HepG2 (cell line): Measurements from ENCODE around the gene SCAND1. TPM values are rescaled to one million over a fixed set of nuclear protein-coding genes. Genes with fewer than 3 reads are reported as not detected.

Experiments used
- CSRNP1 ChIP-seq: sonication (generic); formaldehyde crosslinking; IDR thresholded peaks from 2 replicates; pipeline ENCODE4 v1.8.1; 2023; ENCODE audit warnings: mild to moderate bottlenecking, missing genetic modification reagents
- ZBTB3 ChIP-seq: sonication (generic); formaldehyde crosslinking; IDR thresholded peaks from 2 replicates; pipeline ENCODE4 v1.4.0; 2020; ENCODE audit warnings: low read depth, mild to moderate bottlenecking, moderate library complexity, missing genetic modification reagents, borderline replicate concordance
- ZNF136 ChIP-seq: sonication (generic); formaldehyde crosslinking; IDR thresholded peaks from 2 replicates; pipeline ENCODE4 v1.8.1; 2022; ENCODE audit warnings: low read depth, mild to moderate bottlenecking, moderate library complexity, missing genetic modification reagents
- ZNF891 ChIP-seq: sonication (generic); formaldehyde crosslinking; IDR thresholded peaks from 2 replicates; pipeline ENCODE4 v1.5.0; 2020; ENCODE audit warnings: mild to moderate bottlenecking, missing genetic modification reagents
- ZXDC ChIP-seq: sonication (generic); formaldehyde crosslinking; IDR thresholded peaks from 2 replicates; pipeline ENCODE4 v1.5.0; 2020; ENCODE audit warnings: mild to moderate bottlenecking, missing genetic modification reagents
- polyA plus RNA-seq, 8 experiments: library from polyadenylated mRNA; depleted of rRNA in 3 of 8; stranded (reverse) in 7 of 8; unstranded in 1 of 8; fragments of >200 nt; fragmentation: Illumina TruSeq in 4 of 8; extraction: Trizol in 4 of 8; gene quantifications; 2 replicates each; pipeline versions ENCODE4 v1.2.1 to v1.2.3, GENCODE V29; 2011 to 2016; ENCODE audit warnings: low read depth in 4 of 8, missing spikeins in 1 of 8, mixed read lengths in 1 of 8; ENCODE audit not compliant: insufficient read depth in 1 of 8
- total RNA-seq, 5 experiments: library from RNA; depleted of rRNA; stranded (reverse); fragments of >200 nt; fragmentation: Illumina TruSeq; extraction: Trizol; gene quantifications; 2 replicates each; pipeline ENCODE4 v1.2.3, GENCODE V29; 2016; ENCODE audit warnings: low read depth in 1 of 5
- TF ChIP-seq, protein P1 (sequence below): sonication (generic); formaldehyde crosslinking; IDR thresholded peaks from 2 replicates; pipeline ENCODE4 v1.5.0; 2020; ENCODE audit warnings: mild to moderate bottlenecking, missing genetic modification reagents, borderline replicate concordance
- TF ChIP-seq, protein P2 (sequence below): sonication (generic); formaldehyde crosslinking; IDR thresholded peaks from 2 replicates; pipeline ENCODE4 v1.4.0; 2020; ENCODE audit warnings: missing genetic modification reagents, mild to moderate bottlenecking, borderline replicate concordance
- TF ChIP-seq, protein P3 (sequence below): sonication (generic); formaldehyde crosslinking; IDR thresholded peaks from 2 replicates; pipeline ENCODE4 v1.5.1; 2020; ENCODE audit warnings: missing genetic modification reagents, mild to moderate bottlenecking, borderline replicate concordance

The SCAND1 gene
- total and polyA plus RNA-seq, 2 of the 13 experiments (the other 11 are each of a cell fraction or from before 2014, with no cell fraction given) = 19.3 to 109 TPM

DNA sequence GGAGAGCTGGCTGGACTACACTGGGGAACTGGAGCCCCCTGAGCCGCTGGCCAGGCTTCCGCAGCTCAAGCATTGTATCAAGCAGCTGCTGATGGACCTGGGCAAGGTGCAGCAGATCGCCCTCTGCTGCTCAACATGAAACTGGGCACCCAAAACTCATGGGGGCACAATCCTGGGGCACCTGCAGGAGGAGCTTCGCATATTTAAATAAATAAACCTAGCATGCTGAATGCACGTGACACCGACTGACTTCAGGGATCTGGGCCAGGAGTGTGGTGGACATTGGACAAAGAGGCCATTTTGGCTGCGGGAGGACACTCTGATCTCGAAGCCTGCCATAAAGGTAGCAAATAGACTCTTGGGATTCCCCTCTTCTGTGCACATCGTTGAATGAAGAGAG is 6.8 kb downstream of the SCAND1 start (continued):
- TF ChIP-seq, protein P1, sequence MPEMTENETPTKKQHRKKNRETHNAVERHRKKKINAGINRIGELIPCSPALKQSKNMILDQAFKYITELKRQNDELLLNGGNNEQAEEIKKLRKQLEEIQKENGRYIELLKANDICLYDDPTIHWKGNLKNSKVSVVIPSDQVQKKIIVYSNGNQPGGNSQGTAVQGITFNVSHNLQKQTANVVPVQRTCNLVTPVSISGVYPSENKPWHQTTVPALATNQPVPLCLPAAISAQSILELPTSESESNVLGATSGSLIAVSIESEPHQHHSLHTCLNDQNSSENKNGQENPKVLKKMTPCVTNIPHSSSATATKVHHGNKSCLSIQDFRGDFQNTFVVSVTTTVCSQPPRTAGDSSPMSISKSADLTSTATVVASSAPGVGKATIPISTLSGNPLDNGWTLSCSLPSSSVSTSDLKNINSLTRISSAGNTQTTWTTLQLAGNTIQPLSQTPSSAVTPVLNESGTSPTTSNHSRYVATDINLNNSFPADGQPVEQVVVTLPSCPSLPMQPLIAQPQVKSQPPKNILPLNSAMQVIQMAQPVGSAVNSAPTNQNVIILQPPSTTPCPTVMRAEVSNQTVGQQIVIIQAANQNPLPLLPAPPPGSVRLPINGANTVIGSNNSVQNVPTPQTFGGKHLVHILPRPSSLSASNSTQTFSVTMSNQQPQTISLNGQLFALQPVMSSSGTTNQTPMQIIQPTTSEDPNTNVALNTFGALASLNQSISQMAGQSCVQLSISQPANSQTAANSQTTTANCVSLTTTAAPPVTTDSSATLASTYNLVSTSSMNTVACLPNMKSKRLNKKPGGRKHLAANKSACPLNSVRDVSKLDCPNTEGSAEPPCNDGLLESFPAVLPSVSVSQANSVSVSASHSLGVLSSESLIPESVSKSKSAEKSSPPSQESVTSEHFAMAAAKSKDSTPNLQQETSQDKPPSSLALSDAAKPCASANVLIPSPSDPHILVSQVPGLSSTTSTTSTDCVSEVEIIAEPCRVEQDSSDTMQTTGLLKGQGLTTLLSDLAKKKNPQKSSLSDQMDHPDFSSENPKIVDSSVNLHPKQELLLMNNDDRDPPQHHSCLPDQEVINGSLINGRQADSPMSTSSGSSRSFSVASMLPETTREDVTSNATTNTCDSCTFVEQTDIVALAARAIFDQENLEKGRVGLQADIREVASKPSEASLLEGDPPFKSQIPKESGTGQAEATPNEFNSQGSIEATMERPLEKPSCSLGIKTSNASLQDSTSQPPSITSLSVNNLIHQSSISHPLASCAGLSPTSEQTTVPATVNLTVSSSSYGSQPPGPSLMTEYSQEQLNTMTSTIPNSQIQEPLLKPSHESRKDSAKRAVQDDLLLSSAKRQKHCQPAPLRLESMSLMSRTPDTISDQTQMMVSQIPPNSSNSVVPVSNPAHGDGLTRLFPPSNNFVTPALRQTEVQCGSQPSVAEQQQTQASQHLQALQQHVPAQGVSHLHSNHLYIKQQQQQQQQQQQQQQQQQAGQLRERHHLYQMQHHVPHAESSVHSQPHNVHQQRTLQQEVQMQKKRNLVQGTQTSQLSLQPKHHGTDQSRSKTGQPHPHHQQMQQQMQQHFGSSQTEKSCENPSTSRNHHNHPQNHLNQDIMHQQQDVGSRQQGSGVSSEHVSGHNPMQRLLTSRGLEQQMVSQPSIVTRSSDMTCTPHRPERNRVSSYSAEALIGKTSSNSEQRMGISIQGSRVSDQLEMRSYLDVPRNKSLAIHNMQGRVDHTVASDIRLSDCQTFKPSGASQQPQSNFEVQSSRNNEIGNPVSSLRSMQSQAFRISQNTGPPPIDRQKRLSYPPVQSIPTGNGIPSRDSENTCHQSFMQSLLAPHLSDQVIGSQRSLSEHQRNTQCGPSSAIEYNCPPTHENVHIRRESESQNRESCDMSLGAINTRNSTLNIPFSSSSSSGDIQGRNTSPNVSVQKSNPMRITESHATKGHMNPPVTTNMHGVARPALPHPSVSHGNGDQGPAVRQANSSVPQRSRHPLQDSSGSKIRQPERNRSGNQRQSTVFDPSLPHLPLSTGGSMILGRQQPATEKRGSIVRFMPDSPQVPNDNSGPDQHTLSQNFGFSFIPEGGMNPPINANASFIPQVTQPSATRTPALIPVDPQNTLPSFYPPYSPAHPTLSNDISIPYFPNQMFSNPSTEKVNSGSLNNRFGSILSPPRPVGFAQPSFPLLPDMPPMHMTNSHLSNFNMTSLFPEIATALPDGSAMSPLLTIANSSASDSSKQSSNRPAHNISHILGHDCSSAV (CRISPR knock-in tag) = no peak
- no peak for TF ChIP-seq ZNF891 (CRISPR knock-in tag)
- TF ChIP-seq, protein P2, sequence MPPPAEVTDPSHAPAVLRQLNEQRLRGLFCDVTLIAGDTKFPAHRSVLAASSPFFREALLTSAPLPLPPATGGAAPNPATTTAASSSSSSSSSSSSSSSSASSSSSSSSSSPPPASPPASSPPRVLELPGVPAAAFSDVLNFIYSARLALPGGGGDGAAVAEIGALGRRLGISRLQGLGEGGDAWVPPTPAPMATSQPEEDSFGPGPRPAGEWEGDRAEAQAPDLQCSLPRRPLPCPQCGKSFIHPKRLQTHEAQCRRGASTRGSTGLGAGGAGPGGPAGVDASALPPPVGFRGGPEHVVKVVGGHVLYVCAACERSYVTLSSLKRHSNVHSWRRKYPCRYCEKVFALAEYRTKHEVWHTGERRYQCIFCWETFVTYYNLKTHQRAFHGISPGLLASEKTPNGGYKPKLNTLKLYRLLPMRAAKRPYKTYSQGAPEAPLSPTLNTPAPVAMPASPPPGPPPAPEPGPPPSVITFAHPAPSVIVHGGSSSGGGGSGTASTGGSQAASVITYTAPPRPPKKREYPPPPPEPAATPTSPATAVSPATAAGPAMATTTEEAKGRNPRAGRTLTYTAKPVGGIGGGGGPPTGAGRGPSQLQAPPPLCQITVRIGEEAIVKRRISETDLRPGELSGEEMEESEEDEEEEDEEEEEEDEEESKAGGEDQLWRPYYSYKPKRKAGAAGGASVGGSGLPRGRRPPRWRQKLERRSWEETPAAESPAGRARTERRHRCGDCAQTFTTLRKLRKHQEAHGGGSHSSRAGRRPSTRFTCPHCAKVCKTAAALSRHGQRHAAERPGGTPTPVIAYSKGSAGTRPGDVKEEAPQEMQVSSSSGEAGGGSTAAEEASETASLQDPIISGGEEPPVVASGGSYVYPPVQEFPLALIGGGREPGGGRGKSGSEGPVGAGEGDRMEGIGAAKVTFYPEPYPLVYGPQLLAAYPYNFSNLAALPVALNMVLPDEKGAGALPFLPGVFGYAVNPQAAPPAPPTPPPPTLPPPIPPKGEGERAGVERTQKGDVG = no peak
- TF ChIP-seq, protein P3, sequence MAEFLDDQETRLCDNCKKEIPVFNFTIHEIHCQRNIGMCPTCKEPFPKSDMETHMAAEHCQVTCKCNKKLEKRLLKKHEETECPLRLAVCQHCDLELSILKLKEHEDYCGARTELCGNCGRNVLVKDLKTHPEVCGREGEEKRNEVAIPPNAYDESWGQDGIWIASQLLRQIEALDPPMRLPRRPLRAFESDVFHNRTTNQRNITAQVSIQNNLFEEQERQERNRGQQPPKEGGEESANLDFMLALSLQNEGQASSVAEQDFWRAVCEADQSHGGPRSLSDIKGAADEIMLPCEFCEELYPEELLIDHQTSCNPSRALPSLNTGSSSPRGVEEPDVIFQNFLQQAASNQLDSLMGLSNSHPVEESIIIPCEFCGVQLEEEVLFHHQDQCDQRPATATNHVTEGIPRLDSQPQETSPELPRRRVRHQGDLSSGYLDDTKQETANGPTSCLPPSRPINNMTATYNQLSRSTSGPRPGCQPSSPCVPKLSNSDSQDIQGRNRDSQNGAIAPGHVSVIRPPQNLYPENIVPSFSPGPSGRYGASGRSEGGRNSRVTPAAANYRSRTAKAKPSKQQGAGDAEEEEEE (CRISPR knock-in tag) = no peak
- no peak for TF ChIP-seq ZBTB3 (CRISPR knock-in tag)
- TF ChIP-seq CSRNP1 = no peak
- no peak for TF ChIP-seq ZNF136 (CRISPR knock-in tag)
- no peak for TF ChIP-seq ZXDC (CRISPR knock-in tag)
